ENCODE measurements around the gene FARS2. TPM values are rescaled to one million over a fixed set of nuclear protein-coding genes. Genes with fewer than 3 reads are reported as not detected.

Gene FARS2
- total and polyA plus RNA-seq, 2 donors (not counting 3 experiments of a cell fraction or from before 2014, with no cell fraction given): 20.2 to 20.5 TPM

- TF ChIP-seq FOS (IDR thresholded peaks at IDR 0.05; ENCODE audit: borderline replicate concordance, insufficient read depth, low read length) (no peak), GATA2 (IDR thresholded peaks at IDR 0.05; ENCODE audit: insufficient read depth, insufficient read length, low read depth, low read length) (no peak), JUN (IDR thresholded peaks at IDR 0.05; ENCODE audit: borderline replicate concordance, insufficient read depth, insufficient read length, low read depth) (no peak)
- TF ChIP-seq, protein P1, sequence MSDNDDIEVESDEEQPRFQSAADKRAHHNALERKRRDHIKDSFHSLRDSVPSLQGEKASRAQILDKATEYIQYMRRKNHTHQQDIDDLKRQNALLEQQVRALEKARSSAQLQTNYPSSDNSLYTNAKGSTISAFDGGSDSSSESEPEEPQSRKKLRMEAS (IDR thresholded peaks at IDR 0.05; ENCODE audit: insufficient read depth, insufficient read length): no peak
- DNase-seq (ENCODE audit: low read depth, low spot score) (no peak), FAIRE-seq (no peak)
- no peak overlapping the region for H3K9ac ChIP-seq (replicated peaks; ENCODE audit: extremely low read depth, insufficient read depth, low read length)
- no peak overlapping the region for H3K4me3 ChIP-seq (replicated peaks in 1 of 3; ENCODE audit: insufficient read depth in 1 of 3, low read depth in 1 of 3, low read length in 3 of 3)
- CTCF ChIA-PET: interaction anchor here (1.8 kb wide), 1 partner anchor 226 kb away, joined by 5 read pairs; no protein-coding TSS in a partner anchor
- intact Hi-C loops (cut with micrococcal nuclease) (no loop called here), dilution Hi-C loops (cut with MboI; ENCODE audit: extremely low pct_ligation_motif_present, low sequenced_read_pairs) (no loop called here)
- no peaks in the 10 kb centered on the region for H3K9me1 ChIP-seq (replicated peaks; ENCODE audit: control insufficient read depth, extremely low read depth, insufficient read depth, low read length)
- POLR2A ChIA-PET: no interaction called here
- no peaks in the 10 kb centered on the region for H3K9me3 ChIP-seq (replicated peaks; ENCODE audit: control insufficient read depth, insufficient read depth, low read length)
- no peak overlapping the region for H3K4me2 ChIP-seq (ENCODE audit: insufficient read depth, low read length)
- H3K36me3 ChIP-seq (ENCODE audit: control insufficient read depth in 2 of 2, extremely low read depth in 1 of 2, insufficient read depth in 2 of 2, low read length in 2 of 2): no peaks in the 10 kb centered on the region
- no TSS peak for BruUV-seq (replicated peaks)
- no peak overlapping the region for H3K27ac ChIP-seq (ENCODE audit: insufficient read depth, low read depth, low read length)
- no peaks in the 10 kb centered on the region for H3K4me1 ChIP-seq (ENCODE audit: control insufficient read depth, extremely low read depth, insufficient read depth, low read length)
- no peaks in the 10 kb centered on the region for H4K20me1 ChIP-seq (replicated peaks; ENCODE audit: control insufficient read depth, extremely low read depth, insufficient read depth, low read length)
- no peaks in the 10 kb centered on the region for H3K79me2 ChIP-seq (ENCODE audit: control insufficient read depth, insufficient read depth, low read length)
- no peak overlapping the region for H2AFZ ChIP-seq (ENCODE audit: low read depth, low read length)
- no peaks in the 10 kb centered on the region for H3K27me3 ChIP-seq (ENCODE audit: control insufficient read depth in 2 of 2, insufficient read depth in 2 of 2, low read length in 2 of 2)
These were observed 436.2 kb downstream of the FARS2 start for GRCh38 chr6:5697508-5697907.

- intact Hi-C loops (cut with micrococcal nuclease): no loop called here
These were observed 437.0 kb downstream of the FARS2 start for GRCh38 chr6:5698318-5698717.

More at GRCh38 chr6:5698318-5698717, 437.0 kb downstream of the FARS2 start:
- dilution Hi-C loops (cut with MboI; ENCODE audit: extremely low pct_ligation_motif_present, low sequenced_read_pairs): no loop called here
- H3K4me1 ChIP-seq (ENCODE audit: control insufficient read depth, extremely low read depth, insufficient read depth, low read length): no peaks in the 10 kb centered on the region
- H3K9me3 ChIP-seq (replicated peaks; ENCODE audit: control insufficient read depth, insufficient read depth, low read length): no peaks in the 10 kb centered on the region
- FAIRE-seq: no peak
- H4K20me1 ChIP-seq (replicated peaks; ENCODE audit: control insufficient read depth, extremely low read depth, insufficient read depth, low read length): no peaks in the 10 kb centered on the region
- H3K9me1 ChIP-seq (replicated peaks; ENCODE audit: control insufficient read depth, extremely low read depth, insufficient read depth, low read length): no peaks in the 10 kb centered on the region
- H3K27me3 ChIP-seq (ENCODE audit: control insufficient read depth in 2 of 2, insufficient read depth in 2 of 2, low read length in 2 of 2): no peaks in the 10 kb centered on the region
- H3K9ac ChIP-seq (replicated peaks; ENCODE audit: extremely low read depth, insufficient read depth, low read length): no peak overlapping the region
- no peak overlapping the region for H2AFZ ChIP-seq (ENCODE audit: low read depth, low read length)
- no peak overlapping the region for H3K4me2 ChIP-seq (ENCODE audit: insufficient read depth, low read length)
- POLR2A ChIA-PET: no interaction called here
- no peaks in the 10 kb centered on the region for H3K79me2 ChIP-seq (ENCODE audit: control insufficient read depth, insufficient read depth, low read length)
- no peak overlapping the region for H3K27ac ChIP-seq (ENCODE audit: insufficient read depth, low read depth, low read length)
- TF ChIP-seq EZH2 (IDR thresholded peaks at IDR 0.05; ENCODE audit: borderline replicate concordance, low read depth, low read length, severe bottlenecking): no peak
- TF ChIP-seq, protein P2, sequence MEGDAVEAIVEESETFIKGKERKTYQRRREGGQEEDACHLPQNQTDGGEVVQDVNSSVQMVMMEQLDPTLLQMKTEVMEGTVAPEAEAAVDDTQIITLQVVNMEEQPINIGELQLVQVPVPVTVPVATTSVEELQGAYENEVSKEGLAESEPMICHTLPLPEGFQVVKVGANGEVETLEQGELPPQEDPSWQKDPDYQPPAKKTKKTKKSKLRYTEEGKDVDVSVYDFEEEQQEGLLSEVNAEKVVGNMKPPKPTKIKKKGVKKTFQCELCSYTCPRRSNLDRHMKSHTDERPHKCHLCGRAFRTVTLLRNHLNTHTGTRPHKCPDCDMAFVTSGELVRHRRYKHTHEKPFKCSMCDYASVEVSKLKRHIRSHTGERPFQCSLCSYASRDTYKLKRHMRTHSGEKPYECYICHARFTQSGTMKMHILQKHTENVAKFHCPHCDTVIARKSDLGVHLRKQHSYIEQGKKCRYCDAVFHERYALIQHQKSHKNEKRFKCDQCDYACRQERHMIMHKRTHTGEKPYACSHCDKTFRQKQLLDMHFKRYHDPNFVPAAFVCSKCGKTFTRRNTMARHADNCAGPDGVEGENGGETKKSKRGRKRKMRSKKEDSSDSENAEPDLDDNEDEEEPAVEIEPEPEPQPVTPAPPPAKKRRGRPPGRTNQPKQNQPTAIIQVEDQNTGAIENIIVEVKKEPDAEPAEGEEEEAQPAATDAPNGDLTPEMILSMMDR (IDR thresholded peaks at IDR 0.05; ENCODE audit: extremely low read depth in 1 of 2, insufficient read depth in 1 of 2, low read depth in 1 of 2, low read length in 2 of 2): no peak
- no peak for TF ChIP-seq GATA2 (IDR thresholded peaks at IDR 0.05; ENCODE audit: insufficient read depth, insufficient read length, low read depth, low read length)
- no peak for TF ChIP-seq POLR2AphosphoS5 (IDR thresholded peaks at IDR 0.05; ENCODE audit: insufficient read depth, low read depth, low read length)
- TF ChIP-seq MYC (IDR thresholded peaks at IDR 0.05; ENCODE audit: low read depth, low read length): no peak
- TF ChIP-seq, protein P1 (IDR thresholded peaks at IDR 0.05; ENCODE audit: insufficient read depth, insufficient read length): no peak
- TF ChIP-seq JUN (IDR thresholded peaks at IDR 0.05; ENCODE audit: borderline replicate concordance, insufficient read depth, insufficient read length, low read depth): no peak
- H3K4me3 ChIP-seq (replicated peaks in 1 of 3; ENCODE audit: insufficient read depth in 1 of 3, low read depth in 1 of 3, low read length in 3 of 3): no peak overlapping the region
- no TSS peak for BruUV-seq (replicated peaks)
- no peak for DNase-seq (ENCODE audit: low read depth, low spot score)
- H3K36me3 ChIP-seq (ENCODE audit: control insufficient read depth in 2 of 2, extremely low read depth in 1 of 2, insufficient read depth in 2 of 2, low read length in 2 of 2): no peaks in the 10 kb centered on the region
- CTCF ChIA-PET: interaction anchor here (1.8 kb wide), 1 partner anchor 227 kb away, joined by 5 read pairs; no protein-coding TSS in a partner anchor
